ENCODE results near the gene MRAP2.
"Not testable (repeated sequence)": the region's sequence is repeated elsewhere in the genome, so short reads cannot be mapped to it uniquely, and the experiment has no call there.

MRAP2 gene

DNA sequence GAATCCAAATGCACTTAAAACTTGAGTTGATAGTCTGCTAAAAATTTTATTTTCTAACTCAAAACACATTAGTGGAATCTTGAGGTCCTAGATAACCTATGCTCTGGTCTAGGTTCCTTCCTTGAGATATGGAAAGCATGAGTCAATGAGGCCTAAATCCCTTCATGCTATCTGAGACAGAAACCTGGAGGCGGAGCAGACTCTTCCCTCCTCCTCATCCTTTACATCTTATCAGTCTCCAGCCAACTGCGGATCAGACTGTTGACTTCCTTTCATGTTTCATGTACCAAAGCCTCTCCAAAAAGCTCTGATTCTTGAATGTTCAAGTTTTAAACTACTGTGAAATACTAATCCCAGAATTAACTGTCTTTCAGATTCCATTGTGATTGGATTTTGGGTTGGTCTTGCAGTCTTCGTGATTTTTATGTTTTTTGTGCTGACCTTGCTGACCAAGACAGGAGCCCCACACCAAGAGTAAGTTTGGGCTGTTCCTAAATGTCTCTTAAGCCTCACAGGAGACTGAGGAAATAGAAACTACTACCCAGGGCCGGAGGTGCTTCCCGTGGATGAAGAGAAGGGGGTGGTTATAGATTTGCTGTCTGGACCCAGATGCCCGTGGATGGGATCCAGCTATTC, 29.1 kb downstream of the MRAP2 start:
- no peak for DNase-seq
- in situ Hi-C loops (cut with HindIII; ENCODE audit: low pct_ligation_motif_present, low pct_unique_long_range_greater_than_20kb, low sequenced_read_pairs), result no loop called here

DNA sequence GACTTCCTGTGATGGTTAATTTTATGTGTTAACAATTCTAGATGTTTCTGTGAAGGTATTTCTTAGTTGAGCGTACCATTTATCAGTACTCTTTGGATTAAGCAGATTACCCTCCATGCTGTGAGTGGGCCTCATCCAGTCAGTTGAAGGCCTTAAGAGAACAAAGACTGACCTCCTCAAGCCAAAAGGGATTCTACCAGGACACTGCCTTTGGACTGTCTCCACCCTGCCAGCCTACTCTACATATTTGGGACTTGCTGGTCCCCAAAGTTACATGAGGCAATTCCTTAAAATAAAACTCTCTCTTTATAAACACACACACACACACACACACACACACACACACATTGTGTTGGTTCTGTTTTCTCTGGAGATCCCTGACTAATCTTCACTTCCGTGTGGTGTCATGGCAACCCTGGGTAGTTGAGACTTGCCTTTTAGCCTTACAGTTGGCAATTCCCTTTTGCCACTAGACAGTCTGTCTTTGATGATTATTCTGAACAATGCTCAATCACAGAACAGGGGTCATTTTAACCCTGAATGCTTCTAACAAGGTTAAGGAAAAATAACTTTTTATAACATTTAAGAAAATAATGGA, 32.2 kb downstream of the MRAP2 start:
- DNase-seq, result no peak
- in situ Hi-C loops (cut with HindIII; ENCODE audit: low pct_ligation_motif_present, low pct_unique_long_range_greater_than_20kb, low sequenced_read_pairs), result no loop called here

DNA sequence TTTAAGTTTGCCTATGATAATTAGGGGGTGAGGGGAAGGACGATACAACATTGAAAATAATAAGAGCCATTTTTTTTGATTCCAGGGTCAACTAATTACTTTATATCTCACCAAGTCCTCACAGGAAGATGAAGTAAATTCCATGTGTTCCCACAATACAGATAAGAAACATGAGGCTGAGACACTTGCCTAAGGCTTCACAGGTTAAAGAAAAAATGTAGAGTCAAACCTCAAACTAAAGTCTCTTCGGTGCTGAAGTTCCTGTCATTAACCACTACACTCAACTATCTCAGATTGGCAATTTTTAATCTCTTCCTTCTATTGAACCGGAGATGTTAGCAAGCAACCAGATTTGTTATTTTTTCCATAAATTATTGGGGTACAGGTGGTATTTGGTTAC, 33.0 kb downstream of the MRAP2 start:
- in situ Hi-C loops (cut with HindIII; ENCODE audit: low pct_ligation_motif_present, low pct_unique_long_range_greater_than_20kb, low sequenced_read_pairs), result no loop called here

DNA sequence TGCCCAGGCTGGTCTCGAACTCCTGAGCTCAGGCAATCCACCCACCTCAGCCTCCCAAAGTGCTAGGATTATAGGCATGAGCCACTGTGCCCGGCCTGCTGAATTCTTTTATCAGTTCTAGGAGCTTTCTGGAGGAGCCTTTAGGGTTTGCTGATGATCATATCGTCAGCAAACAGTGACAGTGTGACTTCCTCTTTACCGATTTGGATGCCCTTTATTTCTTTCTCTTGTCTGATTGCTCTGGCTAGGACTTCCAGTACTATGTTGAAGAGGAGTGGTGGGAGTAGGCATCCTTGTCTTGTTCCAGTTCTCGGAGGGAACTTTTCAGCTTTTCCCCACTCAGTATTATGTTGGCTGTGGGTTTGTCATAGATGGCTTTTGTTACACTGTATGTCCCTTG, 35.3 kb downstream of the MRAP2 start:
- DNase-seq; in situ Hi-C loops (cut with HindIII; ENCODE audit: low pct_ligation_motif_present, low pct_unique_long_range_greater_than_20kb, low sequenced_read_pairs): not testable (repeated sequence)

More for the DNA sequence above, 33.0 kb downstream of the MRAP2 start:
- no peak for DNase-seq

DNA sequence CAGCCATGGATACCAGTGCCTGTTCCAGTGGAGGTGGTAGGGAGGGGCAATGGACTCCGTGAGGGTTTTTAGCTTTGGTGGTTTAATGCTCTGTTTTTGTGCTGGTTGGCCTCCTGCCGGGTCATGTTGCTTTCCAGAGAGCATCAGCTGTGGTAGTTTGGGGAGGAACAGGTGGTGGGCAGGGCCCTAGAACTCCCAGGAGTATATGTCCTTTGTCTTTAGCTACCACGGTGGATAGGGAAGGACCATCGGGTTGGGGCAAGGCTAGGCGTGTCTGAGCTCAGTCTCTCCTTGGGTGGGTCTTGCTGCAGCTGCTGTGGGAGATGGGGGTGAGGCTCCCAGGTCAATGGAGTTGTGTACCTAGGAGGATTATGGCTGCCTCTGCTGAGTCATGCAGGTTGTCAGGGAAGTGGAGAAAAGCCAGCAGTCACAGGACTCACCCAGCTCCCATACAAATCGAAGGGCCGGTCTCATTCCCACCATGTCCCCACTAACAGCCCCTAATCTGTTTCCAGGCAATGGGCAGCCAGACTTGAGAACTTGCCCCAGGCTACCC, 38.9 kb downstream of the MRAP2 start:
- no peak for DNase-seq
- in situ Hi-C loops (cut with HindIII; ENCODE audit: low pct_ligation_motif_present, low pct_unique_long_range_greater_than_20kb, low sequenced_read_pairs), result no loop called here

DNA sequence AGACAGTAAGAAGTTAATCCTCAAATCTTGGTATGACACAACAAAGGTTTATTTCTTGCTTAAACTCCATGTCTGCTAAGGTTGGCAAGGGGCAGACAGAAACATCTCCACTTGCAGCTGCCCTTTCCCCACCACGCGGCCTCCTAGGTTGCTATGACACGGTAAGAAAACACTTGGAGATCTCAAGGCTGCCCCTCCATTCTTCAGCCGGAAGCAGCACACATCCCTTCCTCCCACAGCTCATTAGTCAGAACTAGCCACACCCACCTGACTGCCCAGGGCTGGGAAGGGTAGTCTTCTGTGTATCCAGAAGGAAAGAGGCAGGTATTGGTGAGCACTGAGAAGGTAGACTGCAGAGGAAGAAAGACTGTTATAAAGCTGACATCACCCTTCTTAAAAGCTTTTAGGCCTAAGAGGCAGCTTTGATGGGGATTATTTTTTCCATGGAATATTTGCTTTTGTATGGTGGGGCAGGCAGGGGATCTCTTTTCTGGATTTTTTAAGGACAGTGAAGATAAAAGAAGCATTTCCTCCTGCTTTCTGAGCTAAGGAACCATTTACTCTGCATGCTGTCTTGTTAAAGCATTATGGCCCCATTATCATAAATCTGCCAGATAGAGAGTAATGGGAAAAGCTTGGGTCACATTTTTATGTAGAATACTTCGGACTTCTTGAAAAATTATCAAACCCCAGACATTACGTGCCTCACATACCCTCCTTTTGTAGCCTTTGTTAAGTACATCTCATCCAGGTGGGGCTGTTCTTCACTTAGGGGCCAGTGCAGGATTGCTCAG, 41.6 kb downstream of the MRAP2 start:
- DNase-seq, result no peak
- in situ Hi-C loops (cut with HindIII; ENCODE audit: low pct_ligation_motif_present, low pct_unique_long_range_greater_than_20kb, low sequenced_read_pairs), result no loop called here

DNA sequence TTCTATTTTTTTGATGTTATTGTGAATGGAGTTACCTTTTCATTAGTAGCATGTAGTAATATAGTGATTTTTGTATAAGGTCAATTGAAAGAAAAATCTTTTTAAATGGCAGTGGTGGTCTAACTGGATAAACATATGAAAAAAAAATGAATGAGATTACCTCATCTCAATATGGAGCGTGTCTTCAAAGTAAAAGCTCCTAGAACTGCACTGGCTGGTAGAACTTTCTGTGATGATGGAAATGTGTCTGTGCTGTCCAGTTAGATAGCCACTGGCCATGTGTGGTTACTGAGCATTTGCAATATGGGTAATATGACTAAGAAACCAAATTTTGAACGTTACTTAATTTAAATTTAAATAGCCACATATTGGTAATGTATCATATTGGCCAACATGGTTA, 44.1 kb downstream of the MRAP2 start:
- no peak for DNase-seq
- in situ Hi-C loops (cut with HindIII; ENCODE audit: low pct_ligation_motif_present, low pct_unique_long_range_greater_than_20kb, low sequenced_read_pairs), result no loop called here

DNA sequence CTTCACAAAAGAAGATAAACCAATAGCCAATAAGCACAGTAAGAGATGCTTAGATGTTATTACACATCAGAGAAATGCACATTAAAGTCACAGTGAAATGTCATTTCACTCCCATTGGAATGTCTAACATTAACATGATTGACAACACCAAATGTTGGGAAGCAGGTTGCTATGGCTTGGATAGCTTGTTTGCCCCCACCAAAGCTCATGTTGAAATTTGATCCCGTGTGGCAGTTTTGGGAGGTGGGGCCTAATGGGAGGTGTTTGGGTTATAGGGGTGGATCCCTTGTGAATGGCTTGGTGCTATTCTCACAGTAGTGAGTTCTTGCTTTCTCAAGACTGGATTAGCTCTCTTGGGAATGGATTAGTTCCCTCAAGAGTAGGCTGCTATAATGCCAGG, 44.8 kb downstream of the MRAP2 start:
- DNase-seq, result no peak
- in situ Hi-C loops (cut with HindIII; ENCODE audit: low pct_ligation_motif_present, low pct_unique_long_range_greater_than_20kb, low sequenced_read_pairs), result no loop called here

DNA sequence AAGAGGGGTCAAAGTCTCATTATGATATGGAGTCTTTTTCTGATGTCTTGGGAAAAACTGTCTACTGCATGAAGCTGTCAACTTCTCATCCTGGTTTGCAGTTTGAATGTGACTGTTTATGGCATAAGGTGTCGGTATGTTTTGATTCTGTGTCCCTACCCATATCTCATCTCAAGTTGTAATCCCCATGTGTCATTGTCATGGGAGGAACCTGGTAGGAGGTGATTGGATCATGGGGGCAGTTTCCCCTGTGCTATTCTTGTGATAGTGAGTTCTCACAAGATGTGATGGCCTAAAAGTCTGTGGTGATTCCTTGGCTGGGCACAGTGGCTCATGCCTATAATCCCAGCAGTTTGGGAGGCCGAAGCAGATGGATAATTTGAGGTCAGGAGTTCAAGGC, 47.6 kb downstream of the MRAP2 start:
- DNase-seq, result no peak
- in situ Hi-C loops (cut with HindIII; ENCODE audit: low pct_ligation_motif_present, low pct_unique_long_range_greater_than_20kb, low sequenced_read_pairs), result no loop called here

DNA sequence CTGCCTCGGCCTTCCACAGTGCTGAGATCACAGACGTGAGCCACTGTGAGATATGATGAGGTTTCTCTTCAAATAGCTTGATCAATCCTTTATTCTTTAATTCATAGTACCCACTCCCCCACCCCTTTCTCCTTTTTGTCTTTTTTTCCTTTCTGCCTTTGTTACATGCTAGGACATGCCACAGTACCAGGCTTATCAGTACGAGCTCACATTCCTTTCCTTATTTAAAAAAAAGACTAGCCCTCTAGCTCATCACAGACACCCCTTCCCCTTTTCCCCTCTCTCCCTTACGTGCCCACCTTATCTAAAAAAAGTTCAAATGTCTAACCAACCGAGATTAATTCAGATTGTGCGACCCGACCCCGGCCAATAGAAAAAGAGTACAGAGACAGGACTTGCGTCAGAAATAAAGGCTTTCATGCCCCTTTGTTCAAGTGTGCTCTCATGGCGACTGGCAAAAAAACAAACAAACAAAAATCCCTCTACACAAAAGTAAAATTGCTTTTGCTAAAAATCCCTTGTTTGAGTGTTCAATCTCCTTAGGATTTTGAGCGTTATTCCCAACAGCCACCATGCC, 49.2 kb downstream of the MRAP2 start:
- DNase-seq, result no peak
- in situ Hi-C loops (cut with HindIII; ENCODE audit: low pct_ligation_motif_present, low pct_unique_long_range_greater_than_20kb, low sequenced_read_pairs), result no loop called here

DNA sequence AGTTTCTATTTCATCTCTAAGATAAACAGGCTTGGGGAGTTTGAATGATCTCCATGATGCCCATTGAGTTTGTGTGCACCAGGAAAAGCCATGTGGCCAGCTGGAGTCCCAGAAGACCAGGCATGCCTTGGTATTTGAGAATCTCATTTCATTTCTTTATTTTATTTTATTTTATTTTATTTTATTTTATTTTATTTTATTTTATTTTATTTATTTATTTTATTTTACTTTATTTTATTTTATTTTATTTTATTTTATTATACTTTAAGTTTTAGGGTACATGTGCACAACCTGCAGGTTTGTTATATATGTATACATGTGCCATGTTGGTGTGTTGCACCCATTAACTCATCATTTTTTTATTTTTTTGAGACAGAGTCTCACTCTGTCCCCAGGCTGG, 51.1 kb downstream of the MRAP2 start:
- DNase-seq; in situ Hi-C loops (cut with HindIII; ENCODE audit: low pct_ligation_motif_present, low pct_unique_long_range_greater_than_20kb, low sequenced_read_pairs): not testable (repeated sequence)

DNA sequence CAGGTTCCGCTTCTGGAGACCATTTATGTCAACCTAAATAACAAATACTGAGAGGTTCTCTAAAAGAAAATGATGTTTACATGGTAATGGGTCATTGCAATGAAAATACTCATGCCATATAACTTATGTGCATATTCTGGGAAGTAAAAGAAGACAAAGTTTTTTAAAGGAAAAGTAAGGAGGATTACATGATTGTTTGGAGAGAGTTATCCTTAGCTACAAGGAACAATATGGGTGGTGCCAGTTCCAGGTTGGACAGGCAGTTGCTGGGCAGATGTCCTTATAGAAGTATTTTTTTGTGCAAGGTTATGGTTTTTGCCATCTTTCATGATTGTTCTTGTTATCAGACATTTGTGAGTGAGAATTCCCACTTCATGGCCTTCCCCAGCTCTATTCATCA, 52.5 kb downstream of the MRAP2 start:
- in situ Hi-C loops (cut with HindIII; ENCODE audit: low pct_ligation_motif_present, low pct_unique_long_range_greater_than_20kb, low sequenced_read_pairs), result no loop called here
- no peak for DNase-seq

DNA sequence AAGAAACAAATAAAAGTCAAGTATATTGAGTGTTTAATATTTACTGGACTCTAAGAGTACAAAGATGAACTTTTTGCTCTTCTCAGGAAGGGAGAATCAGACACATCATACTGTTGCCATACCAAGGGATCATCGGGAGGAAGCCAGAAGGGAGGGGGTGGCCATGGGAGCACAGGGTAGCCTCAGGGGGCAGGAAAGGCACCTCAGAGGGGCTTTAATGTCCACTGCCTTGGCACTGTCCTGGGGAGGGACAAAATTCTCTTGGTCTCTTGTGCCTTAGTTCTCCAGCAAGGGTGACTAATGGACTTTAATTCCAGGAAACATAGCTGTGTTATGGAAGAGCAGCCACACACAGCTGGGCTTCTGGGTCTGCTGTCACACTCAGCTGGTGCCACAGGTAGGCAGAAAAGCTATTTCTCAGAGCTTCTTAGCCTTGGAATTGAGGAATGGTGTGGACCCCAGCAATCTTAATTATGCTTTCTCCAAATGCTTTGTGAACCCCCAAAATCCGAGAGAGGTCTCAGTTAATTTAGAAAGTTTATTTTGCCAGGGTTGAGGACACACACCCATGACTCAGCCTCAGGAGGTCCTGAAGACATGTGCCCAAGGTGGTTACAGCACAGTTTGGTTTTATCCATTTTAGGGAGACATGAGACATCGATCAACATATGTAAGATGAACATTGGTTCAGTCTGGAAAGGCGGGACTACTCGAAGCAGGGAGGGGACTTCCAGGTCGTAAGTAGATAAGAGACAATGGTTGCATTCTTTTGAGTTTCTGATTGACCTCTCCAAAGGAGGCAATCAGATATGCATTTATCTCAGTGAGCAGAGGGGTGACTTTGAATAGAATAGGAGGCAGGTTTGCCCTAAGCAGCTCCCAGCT, 53.2 kb downstream of the MRAP2 start:
- in situ Hi-C loops (cut with HindIII; ENCODE audit: low pct_ligation_motif_present, low pct_unique_long_range_greater_than_20kb, low sequenced_read_pairs), result no loop called here
- DNase-seq, result no peak

DNA sequence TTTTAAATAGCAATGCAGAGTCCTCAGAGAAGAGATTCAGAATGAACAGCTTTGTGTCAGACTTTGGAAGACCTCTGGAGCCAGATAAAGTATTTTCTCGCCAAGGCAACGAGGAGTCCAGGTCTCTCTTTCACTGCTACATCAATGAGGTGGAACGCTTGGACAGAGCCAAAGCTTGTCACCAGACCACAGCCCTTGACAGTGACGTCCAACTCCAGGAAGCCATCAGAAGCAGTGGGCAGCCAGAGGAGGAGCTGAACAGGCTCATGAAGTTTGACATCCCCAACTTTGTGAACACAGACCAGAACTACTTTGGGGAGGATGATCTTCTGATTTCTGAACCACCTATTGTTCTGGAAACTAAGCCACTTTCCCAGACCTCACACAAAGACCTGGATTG, 55.5 kb downstream of the MRAP2 start:
- in situ Hi-C loops (cut with HindIII; ENCODE audit: low pct_ligation_motif_present, low pct_unique_long_range_greater_than_20kb, low sequenced_read_pairs), result no loop called here
- no peak for DNase-seq

DNA sequence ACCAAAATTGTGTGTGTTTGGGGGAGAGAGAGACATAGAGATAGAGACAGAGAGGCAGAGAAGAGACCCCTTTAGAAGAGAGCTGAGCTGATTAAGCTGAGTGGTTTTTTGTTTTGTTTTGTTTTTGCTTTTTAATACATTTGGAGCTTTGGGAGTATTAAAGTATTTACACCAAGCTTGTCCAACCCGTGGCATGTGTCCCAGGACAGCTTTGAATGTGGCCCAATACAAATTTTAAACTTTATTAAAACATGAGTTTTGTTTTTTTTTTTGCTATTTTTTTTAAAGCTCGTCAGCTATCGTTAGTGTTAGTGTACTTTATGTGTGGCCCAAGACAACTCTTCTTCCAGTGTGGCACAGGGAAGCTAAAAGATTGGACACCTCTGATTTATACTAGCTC, 56.0 kb downstream of the MRAP2 start:
- in situ Hi-C loops (cut with HindIII; ENCODE audit: low pct_ligation_motif_present, low pct_unique_long_range_greater_than_20kb, low sequenced_read_pairs), result no loop called here
- no peak for DNase-seq

DNA sequence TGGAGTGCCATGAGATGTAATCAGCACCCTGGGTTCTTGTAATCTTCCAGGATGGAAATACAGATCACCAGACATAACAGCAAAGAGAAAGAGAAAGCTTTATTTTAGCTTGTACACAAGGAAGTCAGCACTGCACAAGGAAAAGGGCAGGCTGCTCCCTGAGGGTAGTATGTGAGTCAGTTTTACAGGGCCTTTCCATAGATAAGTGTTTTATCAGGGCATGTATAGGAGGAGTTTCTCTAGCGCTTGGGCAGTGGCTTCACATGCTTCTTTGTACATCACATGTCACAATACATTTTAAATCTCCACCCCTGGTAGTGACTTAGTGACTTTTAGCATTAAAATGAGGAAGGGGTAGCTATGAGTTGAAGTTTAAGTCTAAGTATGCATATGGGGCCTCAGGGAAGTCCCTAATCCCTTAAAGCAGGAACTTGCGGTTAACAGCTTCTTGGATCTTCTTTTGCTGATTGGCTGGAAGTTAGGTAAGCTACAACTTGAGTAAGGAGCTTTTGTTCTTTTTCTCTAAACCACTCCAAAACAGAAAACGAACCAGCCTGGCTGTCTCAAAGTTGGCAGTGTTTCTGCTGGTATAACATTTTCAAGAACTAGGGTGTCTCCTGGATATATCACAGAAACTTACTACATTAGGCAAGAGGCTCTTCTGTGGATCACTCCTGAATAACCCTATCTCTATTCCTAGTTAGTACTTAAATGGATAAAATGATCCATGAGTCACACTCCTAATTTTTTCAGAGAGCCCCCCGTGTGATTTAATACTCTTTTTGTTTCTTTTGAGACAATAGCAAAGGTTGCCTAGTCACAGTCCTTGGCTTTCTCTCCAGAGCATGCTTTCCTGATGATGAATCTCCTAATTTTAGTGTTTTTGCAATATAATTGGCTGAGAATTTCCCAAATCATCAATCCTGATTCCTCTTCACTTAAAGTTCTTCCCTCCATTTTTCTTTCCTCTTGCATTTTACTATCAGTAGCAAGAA, 60.2 kb downstream of the MRAP2 start:
- DNase-seq, result no peak
- in situ Hi-C loops (cut with HindIII; ENCODE audit: low pct_ligation_motif_present, low pct_unique_long_range_greater_than_20kb, low sequenced_read_pairs), result no loop called here

DNA sequence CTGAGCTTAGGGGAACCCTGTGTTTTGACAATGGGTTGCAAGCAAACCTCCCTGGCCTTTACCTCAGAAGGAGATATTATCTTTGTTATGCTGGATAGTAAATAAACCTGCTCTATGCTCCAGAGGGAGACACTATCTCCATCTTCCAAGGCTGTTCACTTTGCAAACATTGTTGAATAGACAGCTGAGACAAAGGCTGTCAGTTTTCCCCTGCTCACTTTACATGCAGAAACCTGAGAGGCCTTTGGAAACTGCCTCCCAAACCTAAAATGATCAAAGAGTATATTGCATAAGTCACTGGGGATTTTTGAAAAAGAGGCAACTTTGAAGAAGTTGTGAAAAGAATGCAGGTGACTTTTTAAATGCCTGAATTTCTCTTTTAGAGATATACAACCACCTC, 61.6 kb downstream of the MRAP2 start:
- in situ Hi-C loops (cut with HindIII; ENCODE audit: low pct_ligation_motif_present, low pct_unique_long_range_greater_than_20kb, low sequenced_read_pairs), result no loop called here
- no peak for DNase-seq
